KMS-11 (cell line): ENCODE measurements around the gene MPRIP.

ENCODE experiments used
- H2AFZ ChIP-seq: fragments of 200-600 bp; sonication (generic); 2 replicates; pipeline ENCODE4 v1.6.1; 2016; ENCODE audit warnings: antibody characterized with exemption, mixed run types, low read depth
- H3K27ac ChIP-seq: fragments of 200-600 bp; sonication (generic); 2 replicates; pipeline ENCODE4 v1.6.1; 2016; ENCODE audit warnings: mild to moderate bottlenecking, mixed run types
- H3K27me3 ChIP-seq: fragments of 200-600 bp; sonication (generic); 2 replicates; pipeline ENCODE4 v1.6.1; 2017; ENCODE audit warnings: mild to moderate bottlenecking, low read depth, mixed run types, moderate library complexity; ENCODE audit not compliant: insufficient read depth
- H3K36me3 ChIP-seq: fragments of 200-600 bp; sonication (generic); 2 replicates; pipeline ENCODE4 v1.6.1; 2017; ENCODE audit warnings: mild to moderate bottlenecking, mixed run types; ENCODE audit not compliant: insufficient read depth
- H3K4me1 ChIP-seq: fragments of 200-600 bp; sonication (generic); 2 replicates; pipeline ENCODE4 v1.6.1; 2016; ENCODE audit warnings: mild to moderate bottlenecking, low read depth, mixed run types; ENCODE audit not compliant: poor library complexity, severe bottlenecking
- H3K4me2 ChIP-seq: fragments of 200-600 bp; sonication (generic); 2 replicates; pipeline ENCODE4 v1.7.0; 2016; ENCODE audit warnings: mild to moderate bottlenecking, mixed run types
- H3K4me3 ChIP-seq: fragments of 200-600 bp; sonication (generic); IDR thresholded peaks from 2 replicates; pipeline ENCODE4 v1.6.1; 2017; ENCODE audit warnings: low read depth, low read length, mixed read lengths; ENCODE audit not compliant: insufficient read depth
- H3K79me2 ChIP-seq: fragments of 200-600 bp; sonication (generic); 2 replicates; pipeline ENCODE4 v1.6.1; 2016; ENCODE audit warnings: low read depth, mixed run types; ENCODE audit not compliant: insufficient read depth
- H3K9ac ChIP-seq: fragments of 200-600 bp; sonication (generic); 2 replicates; pipeline ENCODE4 v1.6.1; 2016; ENCODE audit warnings: mild to moderate bottlenecking, mixed run types
- H4K20me1 ChIP-seq: fragments of 200-600 bp; sonication (generic); 2 replicates; pipeline ENCODE4 v1.6.1; 2016; ENCODE audit warnings: mild to moderate bottlenecking, mixed run types; ENCODE audit not compliant: insufficient read depth
- TF ChIP-seq, protein P1 (sequence below): fragments of 200-600 bp; sonication (generic); conservative IDR thresholded peaks from 2 replicates; pipeline ENCODE4 v1.6.1; 2017; ENCODE audit warnings: low read depth, mild to moderate bottlenecking, antibody characterized with exemption, low read length, moderate library complexity, mixed read lengths

The MPRIP gene

DNA sequence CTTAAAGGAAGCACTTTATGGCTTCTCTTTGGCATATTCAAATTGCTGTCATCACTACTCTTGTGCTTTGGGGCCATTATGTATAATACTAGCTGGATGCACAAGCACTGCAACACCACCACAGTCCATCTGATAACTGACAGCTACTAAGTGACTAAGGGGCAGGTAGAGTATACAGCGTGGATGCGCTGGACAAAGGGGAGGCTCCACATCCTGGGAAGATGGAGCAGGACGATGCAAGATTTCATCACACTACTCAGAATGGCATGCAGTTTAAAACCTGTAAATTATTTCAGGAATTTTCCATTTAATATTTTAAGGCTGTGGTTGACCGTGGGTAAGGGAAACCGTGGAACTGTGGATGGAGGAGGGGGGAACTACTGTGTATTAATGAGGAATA, 25.0 kb downstream of the MPRIP start:
- Histone ChIP-seq H2AFZ (no peak overlapping the region), H3K9ac (no peak overlapping the region), H4K20me1 (no peaks in the 10 kb centered on the region), H3K4me2 (no peak overlapping the region), H3K4me3 (no peak overlapping the region), H3K79me2 (peaks cover 7% of the 10 kb centered on the region; the same call in 1 of the 2 replicates), H3K36me3 (no peaks in the 10 kb centered on the region), H3K4me1 (peaks cover 4% of the 10 kb centered on the region), H3K27ac (no peak overlapping the region), H3K27me3 (no peaks in the 10 kb centered on the region)
- TF ChIP-seq, protein P1, sequence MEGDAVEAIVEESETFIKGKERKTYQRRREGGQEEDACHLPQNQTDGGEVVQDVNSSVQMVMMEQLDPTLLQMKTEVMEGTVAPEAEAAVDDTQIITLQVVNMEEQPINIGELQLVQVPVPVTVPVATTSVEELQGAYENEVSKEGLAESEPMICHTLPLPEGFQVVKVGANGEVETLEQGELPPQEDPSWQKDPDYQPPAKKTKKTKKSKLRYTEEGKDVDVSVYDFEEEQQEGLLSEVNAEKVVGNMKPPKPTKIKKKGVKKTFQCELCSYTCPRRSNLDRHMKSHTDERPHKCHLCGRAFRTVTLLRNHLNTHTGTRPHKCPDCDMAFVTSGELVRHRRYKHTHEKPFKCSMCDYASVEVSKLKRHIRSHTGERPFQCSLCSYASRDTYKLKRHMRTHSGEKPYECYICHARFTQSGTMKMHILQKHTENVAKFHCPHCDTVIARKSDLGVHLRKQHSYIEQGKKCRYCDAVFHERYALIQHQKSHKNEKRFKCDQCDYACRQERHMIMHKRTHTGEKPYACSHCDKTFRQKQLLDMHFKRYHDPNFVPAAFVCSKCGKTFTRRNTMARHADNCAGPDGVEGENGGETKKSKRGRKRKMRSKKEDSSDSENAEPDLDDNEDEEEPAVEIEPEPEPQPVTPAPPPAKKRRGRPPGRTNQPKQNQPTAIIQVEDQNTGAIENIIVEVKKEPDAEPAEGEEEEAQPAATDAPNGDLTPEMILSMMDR: no peak

DNA sequence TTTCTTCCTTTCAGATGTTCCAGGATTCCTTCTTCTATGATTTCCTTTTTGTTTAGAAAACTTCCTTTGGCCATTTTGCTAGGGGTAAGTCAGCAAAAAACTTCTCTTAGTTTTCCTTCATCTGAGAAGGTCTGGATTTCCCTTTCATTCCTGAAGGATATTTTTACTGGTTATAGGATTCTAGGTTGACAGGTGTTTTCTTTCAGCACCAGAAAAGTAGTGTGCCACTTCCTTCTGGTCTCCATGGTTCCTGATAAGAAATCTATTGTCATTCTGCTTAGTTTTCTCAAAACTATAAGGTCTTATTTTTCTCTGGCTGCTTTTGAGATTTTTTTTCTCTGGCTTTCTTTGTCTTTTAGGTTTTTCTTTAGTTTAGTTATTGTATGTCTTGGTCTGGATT, 27.6 kb downstream of the MPRIP start:
- TF ChIP-seq, protein P1: no peak
- H3K4me2 ChIP-seq: no peak overlapping the region
- H3K79me2 ChIP-seq: peaks cover 7% of the 10 kb centered on the region; the same call in 1 of the 2 replicates
- no peak overlapping the region for H3K9ac ChIP-seq
- H3K27ac ChIP-seq: no peak overlapping the region
- H3K4me1 ChIP-seq: peaks cover 4% of the 10 kb centered on the region
- no peak overlapping the region for H3K4me3 ChIP-seq
- no peaks in the 10 kb centered on the region for H3K36me3 ChIP-seq
- no peaks in the 10 kb centered on the region for H4K20me1 ChIP-seq
- no peaks in the 10 kb centered on the region for H3K27me3 ChIP-seq
- H2AFZ ChIP-seq: no peak overlapping the region

DNA sequence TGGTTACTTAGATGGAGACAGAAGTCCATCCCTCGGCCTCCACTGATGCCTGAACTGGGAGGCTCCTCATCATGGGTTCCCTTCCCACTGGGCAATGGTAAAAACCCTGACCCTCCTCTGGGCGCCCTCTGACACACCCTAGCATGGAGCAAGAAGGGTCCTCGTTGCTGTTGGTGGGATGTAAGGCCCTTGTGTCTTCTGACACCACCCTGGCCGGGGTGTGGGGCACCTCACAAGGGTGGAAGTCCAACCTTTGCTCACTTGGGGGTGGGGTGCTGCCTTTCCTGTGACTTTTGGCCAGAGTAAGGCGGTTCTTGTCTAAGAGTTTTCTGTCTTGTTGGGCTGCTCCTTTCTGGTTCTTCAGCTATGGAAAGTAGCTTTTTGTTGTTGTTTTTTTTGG, 28.7 kb downstream of the MPRIP start:
- H3K27me3 ChIP-seq: no peaks in the 10 kb centered on the region
- H4K20me1 ChIP-seq: no peaks in the 10 kb centered on the region
- no peak overlapping the region for H2AFZ ChIP-seq
- peaks cover 7% of the 10 kb centered on the region; the same call in 1 of the 2 replicates for H3K79me2 ChIP-seq
- no peak overlapping the region for H3K9ac ChIP-seq
- no peaks in the 10 kb centered on the region for H3K36me3 ChIP-seq
- H3K27ac ChIP-seq: no peak overlapping the region
- peaks cover 4% of the 10 kb centered on the region for H3K4me1 ChIP-seq
- no peak overlapping the region for H3K4me3 ChIP-seq
- TF ChIP-seq, protein P1: no peak
- no peak overlapping the region for H3K4me2 ChIP-seq

DNA sequence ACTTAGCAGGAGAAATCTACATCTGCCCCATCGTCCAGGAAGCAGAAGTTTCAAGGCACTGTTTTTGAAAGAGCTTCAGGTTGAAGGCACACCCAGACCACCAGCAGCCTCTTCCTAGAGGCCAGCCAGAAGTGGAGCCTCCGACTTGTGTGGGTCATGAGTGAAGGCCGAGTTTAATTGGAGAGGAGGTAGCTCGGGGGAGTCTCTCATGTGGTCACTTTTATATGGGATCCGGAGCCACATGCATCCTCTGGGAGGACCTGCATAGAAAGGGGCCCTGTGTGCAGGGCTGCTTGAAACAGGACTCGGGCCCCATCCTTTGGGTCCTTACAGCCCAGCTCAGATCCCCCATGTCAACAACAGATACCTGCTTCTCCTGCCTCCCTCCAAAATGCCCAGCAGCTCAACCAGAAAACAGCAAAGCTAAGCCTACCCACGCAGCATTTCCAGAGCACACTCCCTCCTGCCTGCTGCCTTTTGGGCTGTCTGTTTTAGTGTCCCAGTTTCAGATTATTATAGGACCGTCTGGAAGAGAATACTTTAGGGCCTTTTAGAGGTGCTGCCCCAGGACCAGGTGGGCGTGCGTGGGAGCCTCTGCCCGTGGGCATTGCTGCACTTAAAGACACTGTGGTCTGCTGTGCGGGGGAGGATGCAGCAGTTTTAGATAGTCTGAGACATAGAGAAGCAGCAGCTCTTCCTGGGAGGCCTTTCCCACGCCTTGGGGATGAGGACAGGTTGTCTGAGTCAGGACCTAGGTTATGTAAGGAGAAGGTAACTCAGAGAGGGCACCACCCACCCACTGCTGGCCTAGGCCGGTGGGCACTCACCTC, 29.5 kb downstream of the MPRIP start:
- no peaks in the 10 kb centered on the region for H4K20me1 ChIP-seq
- H3K9ac ChIP-seq: no peak overlapping the region
- no peaks in the 10 kb centered on the region for H3K36me3 ChIP-seq
- H3K4me2 ChIP-seq: no peak overlapping the region
- peaks cover 7% of the 10 kb centered on the region; the same call in 1 of the 2 replicates for H3K79me2 ChIP-seq
- TF ChIP-seq, protein P1: no peak
- H3K4me1 ChIP-seq: peaks cover 4% of the 10 kb centered on the region
- H3K4me3 ChIP-seq: no peak overlapping the region
- H2AFZ ChIP-seq: no peak overlapping the region
- no peak overlapping the region for H3K27ac ChIP-seq
- H3K27me3 ChIP-seq: no peaks in the 10 kb centered on the region
